ENCODE measurements around the gene APPBP2.

DNA sequence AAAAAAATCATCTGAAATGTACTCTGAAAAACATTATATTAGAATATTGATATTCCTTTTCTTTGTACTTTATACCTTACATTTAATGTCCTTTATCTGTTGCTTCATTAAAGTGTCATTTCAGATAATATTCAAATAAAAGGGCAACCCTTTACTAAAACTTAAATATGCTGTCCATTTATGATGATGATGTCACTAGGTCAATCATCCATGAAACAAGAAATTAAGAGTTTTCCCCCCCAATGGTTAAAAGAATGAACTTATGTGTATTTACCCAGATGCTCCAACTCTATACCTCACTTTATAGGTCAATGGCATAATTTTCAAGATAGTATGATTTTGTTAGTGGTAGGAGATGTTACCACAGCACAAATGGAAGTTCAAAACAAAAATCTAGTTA, 15.3 kb downstream of the APPBP2 start:
- TF ChIP-seq, protein P1, sequence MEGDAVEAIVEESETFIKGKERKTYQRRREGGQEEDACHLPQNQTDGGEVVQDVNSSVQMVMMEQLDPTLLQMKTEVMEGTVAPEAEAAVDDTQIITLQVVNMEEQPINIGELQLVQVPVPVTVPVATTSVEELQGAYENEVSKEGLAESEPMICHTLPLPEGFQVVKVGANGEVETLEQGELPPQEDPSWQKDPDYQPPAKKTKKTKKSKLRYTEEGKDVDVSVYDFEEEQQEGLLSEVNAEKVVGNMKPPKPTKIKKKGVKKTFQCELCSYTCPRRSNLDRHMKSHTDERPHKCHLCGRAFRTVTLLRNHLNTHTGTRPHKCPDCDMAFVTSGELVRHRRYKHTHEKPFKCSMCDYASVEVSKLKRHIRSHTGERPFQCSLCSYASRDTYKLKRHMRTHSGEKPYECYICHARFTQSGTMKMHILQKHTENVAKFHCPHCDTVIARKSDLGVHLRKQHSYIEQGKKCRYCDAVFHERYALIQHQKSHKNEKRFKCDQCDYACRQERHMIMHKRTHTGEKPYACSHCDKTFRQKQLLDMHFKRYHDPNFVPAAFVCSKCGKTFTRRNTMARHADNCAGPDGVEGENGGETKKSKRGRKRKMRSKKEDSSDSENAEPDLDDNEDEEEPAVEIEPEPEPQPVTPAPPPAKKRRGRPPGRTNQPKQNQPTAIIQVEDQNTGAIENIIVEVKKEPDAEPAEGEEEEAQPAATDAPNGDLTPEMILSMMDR (IDR thresholded peaks at IDR 0.05), result no peak
- TF ChIP-seq POLR2A (IDR thresholded peaks at IDR 0.05), result no peak
